Upper lobe of right lung (tissue), 1 donor: ENCODE data around the gene ZDHHC17. TPM values are rescaled to one million over a fixed set of nuclear protein-coding genes. Genes with fewer than 3 reads are reported as not detected.

Source experiments
- ATAC-seq: fragments of 200-7000 bp; cut with Tn5 transposase; one replicate; pipeline ENCODE4 v1.9.1; 2020; ENCODE audit warnings: mild to moderate bottlenecking, moderate library complexity
- DNase-seq: peaks from one replicate; pipeline ENCODE4 v3.0.0-alpha.2; 2020
- H3K27ac ChIP-seq: fragments of 200-600 bp; one replicate; pipeline ENCODE4 v1.8.0; 2022
- H3K27me3 ChIP-seq: fragments of 200-600 bp; one replicate; pipeline ENCODE4 v1.8.0; 2022; ENCODE audit warnings: mild to moderate bottlenecking
- H3K36me3 ChIP-seq: fragments of 200-600 bp; one replicate; pipeline ENCODE4 v1.8.0; 2022
- H3K4me1 ChIP-seq: fragments of 200-600 bp; one replicate; pipeline ENCODE4 v1.8.0; 2022
- H3K4me3 ChIP-seq: fragments of 200-600 bp; one replicate; pipeline ENCODE4 v1.8.0; 2022; ENCODE audit warnings: mild to moderate bottlenecking
- H3K9me3 ChIP-seq: fragments of 200-600 bp; one replicate; pipeline ENCODE4 v1.8.0; 2022
- intact Hi-C: fragments of 100-400 bp; cut with DNase I; formaldehyde crosslinking; loops from one replicate; pipeline ENCODE4 v1.11.0; 2022
- total RNA-seq: library from RNA; stranded (reverse); fragmentation: NEBNext Ultra II Directional; extraction: Animal tissue kit (Norgen Biotek cat#: 25700); gene quantifications from one replicate; pipeline ENCODE4 v1.2.1, GENCODE V29; 2021
- TF ChIP-seq, protein P1 (sequence below): fragments of 200-600 bp; IDR thresholded peaks from one replicate; pipeline ENCODE4 v1.8.0; 2022; ENCODE audit warnings: antibody characterized with exemption
- donor health status: DM: no; HTN: yes; CAD: no; lungs with severe emphysema.

ZDHHC17 gene
- total RNA-seq, 1 donor from 2014 or later, result 35.0 TPM

DNA sequence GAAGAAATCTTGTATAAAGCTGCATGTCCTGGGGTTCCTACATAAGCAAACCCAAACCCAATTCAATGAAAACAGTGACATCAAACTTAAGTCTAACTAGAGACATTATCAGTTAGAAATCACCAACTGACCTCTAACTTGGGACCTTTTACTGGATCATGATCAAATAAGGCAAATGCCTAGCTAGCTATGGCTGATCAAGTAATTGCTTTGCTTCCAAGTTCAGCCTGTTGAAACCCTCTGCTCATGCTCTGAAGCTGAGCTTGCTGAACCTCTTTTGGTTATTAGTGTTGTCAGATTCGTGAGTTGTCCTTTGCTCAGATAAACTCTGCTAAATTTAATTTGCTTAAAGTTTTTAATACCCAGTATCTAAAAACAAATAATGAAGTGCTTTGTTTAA is 28.9 kb downstream of the ZDHHC17 start:
- no peaks in the 10 kb centered on the region for H3K36me3 ChIP-seq
- no peak for DNase-seq
- no peak for ATAC-seq
- no peaks in the 10 kb centered on the region for H3K27me3 ChIP-seq
- H3K27ac ChIP-seq, result no peak overlapping the region
- TF ChIP-seq, protein P1, sequence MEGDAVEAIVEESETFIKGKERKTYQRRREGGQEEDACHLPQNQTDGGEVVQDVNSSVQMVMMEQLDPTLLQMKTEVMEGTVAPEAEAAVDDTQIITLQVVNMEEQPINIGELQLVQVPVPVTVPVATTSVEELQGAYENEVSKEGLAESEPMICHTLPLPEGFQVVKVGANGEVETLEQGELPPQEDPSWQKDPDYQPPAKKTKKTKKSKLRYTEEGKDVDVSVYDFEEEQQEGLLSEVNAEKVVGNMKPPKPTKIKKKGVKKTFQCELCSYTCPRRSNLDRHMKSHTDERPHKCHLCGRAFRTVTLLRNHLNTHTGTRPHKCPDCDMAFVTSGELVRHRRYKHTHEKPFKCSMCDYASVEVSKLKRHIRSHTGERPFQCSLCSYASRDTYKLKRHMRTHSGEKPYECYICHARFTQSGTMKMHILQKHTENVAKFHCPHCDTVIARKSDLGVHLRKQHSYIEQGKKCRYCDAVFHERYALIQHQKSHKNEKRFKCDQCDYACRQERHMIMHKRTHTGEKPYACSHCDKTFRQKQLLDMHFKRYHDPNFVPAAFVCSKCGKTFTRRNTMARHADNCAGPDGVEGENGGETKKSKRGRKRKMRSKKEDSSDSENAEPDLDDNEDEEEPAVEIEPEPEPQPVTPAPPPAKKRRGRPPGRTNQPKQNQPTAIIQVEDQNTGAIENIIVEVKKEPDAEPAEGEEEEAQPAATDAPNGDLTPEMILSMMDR, result no peak
- H3K4me1 ChIP-seq, result peaks cover 4% of the 10 kb centered on the region
- no peaks in the 10 kb centered on the region for H3K9me3 ChIP-seq
- no peak overlapping the region for H3K4me3 ChIP-seq
- intact Hi-C loops, result loop anchor here (5.0 kb wide), 1 partner anchor 171 kb away; no protein-coding TSS in a partner anchor

DNA sequence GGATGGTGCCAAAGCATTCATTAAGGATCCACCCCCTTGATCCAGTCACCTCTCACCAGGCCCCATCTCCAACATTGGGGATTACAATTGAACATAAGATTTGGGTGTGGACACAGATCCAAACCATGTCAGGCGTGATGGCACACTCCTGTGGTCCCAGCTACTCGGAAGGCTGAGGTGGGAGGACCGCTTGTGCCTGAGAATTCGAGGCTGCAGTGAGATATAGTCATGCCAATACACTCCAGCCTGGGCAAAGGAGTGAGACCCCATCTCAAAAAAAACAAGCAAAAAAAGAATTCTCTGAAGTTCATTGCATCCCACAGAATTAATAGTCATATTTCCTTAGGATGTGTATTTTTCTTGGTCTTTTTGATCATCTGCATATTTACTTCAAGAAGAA is 34.9 kb downstream of the ZDHHC17 start:
- DNase-seq (no peak), ATAC-seq (no peak)
- TF ChIP-seq, protein P1, result no peak
- Histone ChIP-seq H3K4me3 (no peak overlapping the region), H3K9me3 (no peaks in the 10 kb centered on the region), H3K27ac (no peak overlapping the region), H3K27me3 (no peaks in the 10 kb centered on the region), H3K4me1 (no peaks in the 10 kb centered on the region), H3K36me3 (peaks cover 11% of the 10 kb centered on the region)
- intact Hi-C loops, result no loop called here

DNA sequence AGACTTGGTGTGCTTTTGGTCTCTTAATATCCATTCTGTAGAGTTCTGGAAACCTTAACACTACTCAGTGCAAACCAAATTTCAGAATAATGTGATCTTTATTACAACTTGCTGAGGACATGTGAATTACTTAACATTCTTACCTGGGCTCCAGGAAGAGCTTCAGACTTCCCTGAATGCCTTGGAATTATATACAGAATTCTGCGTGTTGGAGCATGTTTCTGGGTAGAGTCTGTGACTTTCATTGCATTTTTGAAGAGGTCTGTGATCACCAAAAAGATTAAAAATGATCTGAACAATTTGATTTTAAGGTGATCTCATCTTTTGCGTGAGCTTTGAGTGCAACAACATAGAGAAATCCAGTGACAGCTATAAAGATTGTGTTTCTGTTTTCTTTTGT is 35.4 kb downstream of the ZDHHC17 start:
- H3K36me3 ChIP-seq, result peaks cover 11% of the 10 kb centered on the region
- TF ChIP-seq, protein P1, result no peak
- H3K27ac ChIP-seq, result no peak overlapping the region
- intact Hi-C loops, result no loop called here
- no peaks in the 10 kb centered on the region for H3K4me1 ChIP-seq
- DNase-seq, result no peak
- no peak overlapping the region for H3K4me3 ChIP-seq
- H3K9me3 ChIP-seq, result no peaks in the 10 kb centered on the region
- H3K27me3 ChIP-seq, result no peaks in the 10 kb centered on the region
- ATAC-seq, result no peak

DNA sequence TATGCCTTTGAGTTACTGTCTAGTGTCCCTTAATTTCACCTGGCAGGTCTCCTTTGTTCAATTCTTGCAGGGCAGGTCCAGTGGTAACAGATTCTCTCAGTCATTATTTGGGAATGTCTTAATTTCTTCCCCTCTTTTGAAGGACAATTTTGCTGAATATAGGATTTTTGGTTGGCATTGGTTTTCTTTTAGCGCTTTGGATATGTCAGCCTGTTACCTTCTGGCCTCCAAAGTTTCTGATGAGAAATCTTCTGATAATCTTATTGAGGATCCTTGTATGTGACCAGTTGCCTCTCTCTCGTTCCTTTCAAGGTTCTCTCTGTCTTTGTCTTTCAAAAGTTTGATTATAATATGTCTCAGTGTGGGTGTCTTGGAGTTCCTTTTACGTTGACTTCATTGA is 38.1 kb downstream of the ZDHHC17 start:
- intact Hi-C loops, result no loop called here
- no peak overlapping the region for H3K27ac ChIP-seq
- H3K9me3 ChIP-seq, result no peaks in the 10 kb centered on the region
- no peak overlapping the region for H3K4me3 ChIP-seq
- H3K27me3 ChIP-seq, result no peaks in the 10 kb centered on the region
- H3K4me1 ChIP-seq, result no peaks in the 10 kb centered on the region
- peaks cover 30% of the 10 kb centered on the region for H3K36me3 ChIP-seq
- DNase-seq (no peak), ATAC-seq (no peak)
- TF ChIP-seq, protein P1, result no peak

DNA sequence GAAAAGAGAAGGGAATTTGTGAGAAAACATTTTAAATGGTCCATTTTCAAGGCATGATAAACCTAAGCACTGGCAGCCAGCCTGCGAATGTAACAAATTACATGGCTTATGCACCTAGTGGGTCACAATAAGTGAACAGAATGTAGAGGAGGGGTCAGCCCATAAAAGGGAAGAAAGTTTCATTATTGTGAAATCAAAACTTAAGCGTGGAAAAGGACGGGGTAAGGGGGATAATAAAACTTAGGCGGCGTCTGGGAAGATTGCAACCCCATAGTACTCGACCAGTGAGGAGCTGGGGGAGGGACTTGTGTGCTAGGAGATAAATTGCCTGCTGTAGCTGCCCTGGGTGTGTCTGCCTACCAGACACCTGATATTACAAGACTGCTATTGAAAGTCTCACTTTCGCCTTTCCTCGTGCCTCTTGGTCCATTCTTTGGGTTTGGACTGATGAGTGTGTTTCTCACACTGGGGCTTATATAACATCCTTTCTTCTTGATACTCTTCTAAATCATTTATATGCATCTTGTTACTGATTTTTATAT is 40.6 kb downstream of the ZDHHC17 start:
- Histone ChIP-seq H3K4me1 (no peaks in the 10 kb centered on the region), H3K27me3 (no peaks in the 10 kb centered on the region), H3K36me3 (peaks cover 43% of the 10 kb centered on the region), H3K9me3 (no peaks in the 10 kb centered on the region), H3K27ac (no peak overlapping the region), H3K4me3 (no peak overlapping the region)
- DNase-seq (no peak), ATAC-seq (no peak)
- intact Hi-C loops, result no loop called here
- TF ChIP-seq, protein P1, result no peak
